Esophagus squamous epithelium (tissue), 4 donors: ENCODE results near the gene CDKL4.

ENCODE experiments used
- POLR2A ChIP-seq, 4 donors: fragments of 450-650 bp; IDR thresholded peaks; one replicate each; pipeline ENCODE4 v1.6.1; 2017; ENCODE audit warnings: antibody characterized with exemption in 4 of 4, mild to moderate bottlenecking in 4 of 4, moderate library complexity in 3 of 4
- TF ChIP-seq, protein P1 (sequence below), 6 experiments: fragments of 450-650 bp in 4 of 6; fragments of 200-600 bp in 2 of 6; sonication (generic) in 2 of 6; IDR thresholded peaks; one replicate each; pipeline ENCODE4 v1.5.1; 2016 to 2019; ENCODE audit warnings: antibody characterized with exemption in 6 of 6, mild to moderate bottlenecking in 4 of 6, moderate library complexity in 4 of 6

DNA sequence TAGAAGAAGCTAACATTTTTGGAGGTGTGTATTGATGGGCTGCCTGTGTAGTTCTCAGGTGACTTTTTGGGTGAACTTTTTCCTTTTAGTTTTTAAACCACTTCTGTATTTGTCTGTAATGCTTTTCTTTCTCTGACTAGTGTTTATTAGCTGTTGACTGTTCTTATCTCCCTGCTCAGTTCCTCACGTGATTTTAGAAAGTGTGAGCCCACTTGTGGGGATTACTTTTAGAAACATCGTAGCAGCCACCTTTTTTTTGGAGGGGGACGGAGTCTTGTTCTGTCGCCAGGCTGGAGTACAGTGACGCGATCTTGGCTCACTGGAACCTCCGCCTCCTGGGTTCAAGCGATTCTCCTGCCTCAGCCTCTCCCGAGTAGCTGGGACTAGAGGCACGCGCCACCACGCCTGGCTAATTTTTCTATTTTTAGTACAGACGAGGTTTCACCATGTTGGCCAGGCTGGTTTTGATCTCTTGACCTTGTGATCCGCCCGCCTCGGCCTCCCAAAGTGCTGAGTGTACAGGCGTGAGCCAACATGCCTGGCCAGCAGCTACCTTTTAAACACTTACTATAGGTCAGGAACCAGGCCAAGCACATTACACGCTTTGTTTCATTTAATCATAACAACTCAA is 9.2 kb upstream of the CDKL4 start:
- TF ChIP-seq, protein P1, sequence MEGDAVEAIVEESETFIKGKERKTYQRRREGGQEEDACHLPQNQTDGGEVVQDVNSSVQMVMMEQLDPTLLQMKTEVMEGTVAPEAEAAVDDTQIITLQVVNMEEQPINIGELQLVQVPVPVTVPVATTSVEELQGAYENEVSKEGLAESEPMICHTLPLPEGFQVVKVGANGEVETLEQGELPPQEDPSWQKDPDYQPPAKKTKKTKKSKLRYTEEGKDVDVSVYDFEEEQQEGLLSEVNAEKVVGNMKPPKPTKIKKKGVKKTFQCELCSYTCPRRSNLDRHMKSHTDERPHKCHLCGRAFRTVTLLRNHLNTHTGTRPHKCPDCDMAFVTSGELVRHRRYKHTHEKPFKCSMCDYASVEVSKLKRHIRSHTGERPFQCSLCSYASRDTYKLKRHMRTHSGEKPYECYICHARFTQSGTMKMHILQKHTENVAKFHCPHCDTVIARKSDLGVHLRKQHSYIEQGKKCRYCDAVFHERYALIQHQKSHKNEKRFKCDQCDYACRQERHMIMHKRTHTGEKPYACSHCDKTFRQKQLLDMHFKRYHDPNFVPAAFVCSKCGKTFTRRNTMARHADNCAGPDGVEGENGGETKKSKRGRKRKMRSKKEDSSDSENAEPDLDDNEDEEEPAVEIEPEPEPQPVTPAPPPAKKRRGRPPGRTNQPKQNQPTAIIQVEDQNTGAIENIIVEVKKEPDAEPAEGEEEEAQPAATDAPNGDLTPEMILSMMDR (IDR thresholded peaks at IDR 0.05): no peak
- no peak for TF ChIP-seq POLR2A (IDR thresholded peaks at IDR 0.05)
